ENCODE data around the gene ADAMTS12.

- no peak for TF ChIP-seq CTCF (conservative IDR thresholded peaks at IDR 0.05)
- no peak for TF ChIP-seq ZFX (IDR thresholded peaks at IDR 0.05)
Observed at GRCh38 chr5:33576726-33577590, 314.8 kb downstream of the ADAMTS12 start.
